HepG2 (cell line): ENCODE data around the gene DOCK11. TPM values are rescaled to one million over a fixed set of nuclear protein-coding genes. Genes with fewer than 3 reads are reported as not detected.

ENCODE experiments used
- ATAC-seq: fragments of 200-7000 bp; cut with Tn5 transposase; 3 replicates; pipeline ENCODE4 v1.9.1; 2020; ENCODE audit warnings: mild to moderate bottlenecking, moderate library complexity
- BruUV-seq: library from RNA; stranded (reverse); fragments of 400-500 nt; replicated peaks from 2 replicates; lab custom pipeline; 2021; lab: Mats Ljungman, UMichigan
- CTCF ChIA-PET: fragments of 300-600 bp; formaldehyde crosslinking; extraction: SDS; loops from one replicate; lab custom pipeline; 2021; ENCODE audit warnings: low total read pairs, inconsistent platforms, low intra/inter-chr PET ratio; lab: Yijun Ruan, JAX
- POLR2A ChIA-PET: fragments of 350-600 bp; sonication (Branson Sonifier 250); formaldehyde crosslinking; loops from one replicate; lab custom pipeline; 2020; ENCODE audit warnings: antibody characterized with exemption, inconsistent platforms; lab: Yijun Ruan, JAX
- DNase-seq: peaks from one replicate; pipeline ENCODE4 v3.0.0-alpha.2; 2015; ENCODE audit warnings: low spot score
- FAIRE-seq: peaks from 3 replicates; lab custom pipeline; 2011; peaks lifted over from hg19 to GRCh38; lab: Jason Lieb, UNC
- H2AFZ ChIP-seq: one replicate; pipeline ENCODE4 v1.6.1; 2011; ENCODE audit warnings: low read length, inconsistent platforms
- H3K27ac ChIP-seq: fragments of 300-600 bp; 3 replicates; pipeline ENCODE4 v1.8.0; 2011; ENCODE audit warnings: mixed run types, mild to moderate bottlenecking, mixed read lengths, low read length, inconsistent platforms; ENCODE audit not compliant: insufficient read depth; ENCODE audit errors: extremely low read length
- H3K27me3 ChIP-seq, 2 experiments: fragments of 200-600 bp in 1 of 2; 2 replicates in 1 of 2; 3 replicates in 1 of 2; pipeline versions ENCODE4 v1.6.0 to v1.8.0; 2011; ENCODE audit warnings: low read length in 2 of 2, mild to moderate bottlenecking in 2 of 2, moderate library complexity in 2 of 2, inconsistent platforms in 1 of 2; ENCODE audit not compliant: insufficient read depth in 2 of 2, control insufficient read depth in 1 of 2
- H3K36me3 ChIP-seq, 2 experiments: fragments of 200-600 bp in 1 of 2; replicated peaks in 1 of 2; 2 replicates in 1 of 2; 3 replicates in 1 of 2; pipeline versions ENCODE4 v1.5.1 to v1.8.0; 2011; ENCODE audit warnings: low read length in 2 of 2, inconsistent platforms in 1 of 2; ENCODE audit not compliant: insufficient read depth in 2 of 2, control insufficient read depth in 1 of 2
- H3K4me1 ChIP-seq: 2 replicates; pipeline ENCODE4 v1.5.1; 2012; ENCODE audit warnings: low read length, inconsistent platforms; ENCODE audit not compliant: insufficient read depth
- H3K4me2 ChIP-seq: 2 replicates; pipeline ENCODE4 v1.6.0; 2011; ENCODE audit warnings: low read depth, low read length, inconsistent platforms
- H3K4me3 ChIP-seq, 3 experiments: fragments of 200-600 bp in 1 of 3; sonication (generic), shearing (Covaris generic) in 1 of 3; replicated peaks in 1 of 3; 2 replicates each; pipeline ENCODE4 v1.5.1; 2011 to 2016; ENCODE audit warnings: low read length in 3 of 3, inconsistent platforms in 2 of 3, low read depth in 2 of 3, mild to moderate bottlenecking in 2 of 3, control low read depth in 1 of 3, mixed read lengths in 1 of 3; ENCODE audit not compliant: insufficient read depth in 1 of 3
- H3K79me2 ChIP-seq: one replicate; pipeline ENCODE4 v1.6.1; 2011; ENCODE audit warnings: low read length, inconsistent platforms; ENCODE audit not compliant: insufficient read depth
- H3K9ac ChIP-seq: 2 replicates; pipeline ENCODE4 v1.6.0; 2011; ENCODE audit warnings: mild to moderate bottlenecking, low read depth, low read length, inconsistent platforms; ENCODE audit not compliant: insufficient read depth
- H3K9me3 ChIP-seq: 2 replicates; pipeline ENCODE4 v1.5.1; 2012; ENCODE audit warnings: mild to moderate bottlenecking, low read length
- H4K20me1 ChIP-seq: 2 replicates; pipeline ENCODE4 v1.6.0; 2011; ENCODE audit warnings: inconsistent platforms, mild to moderate bottlenecking, low read length, moderate library complexity; ENCODE audit not compliant: insufficient read depth
- HIVEP1 ChIP-seq: sonication (generic); formaldehyde crosslinking; IDR thresholded peaks from 2 replicates; pipeline ENCODE4 v1.4.0; 2020; ENCODE audit warnings: mild to moderate bottlenecking, missing genetic modification reagents
- HNRNPLL ChIP-seq: fragments of 200-400 bp; formaldehyde crosslinking; IDR thresholded peaks from 2 replicates; pipeline ENCODE4 v1.6.1; 2017; ENCODE audit warnings: mild to moderate bottlenecking, low read depth, low read length; ENCODE audit not compliant: poor library complexity, severe bottlenecking
- KDM3A ChIP-seq: IDR thresholded peaks from 2 replicates; pipeline ENCODE4 v1.6.1; 2018; ENCODE audit warnings: low read depth, missing compliant biosample characterization
- MIXL1 ChIP-seq: IDR thresholded peaks from 2 replicates; pipeline ENCODE4 v1.6.1; 2016
- NR2F2 ChIP-seq: IDR thresholded peaks from 2 replicates; pipeline ENCODE4 v1.6.1; 2012; ENCODE audit warnings: low read depth, inconsistent platforms, borderline replicate concordance
- RAD51 ChIP-seq: fragments of 450-650 bp; IDR thresholded peaks from 2 replicates; pipeline ENCODE4 v1.6.1; 2016; ENCODE audit warnings: borderline replicate concordance
- TFAP4 ChIP-seq: sonication (generic); IDR thresholded peaks from 2 replicates; pipeline ENCODE4 v1.6.1; 2016; ENCODE audit warnings: low read depth, borderline replicate concordance
- TSC22D2 ChIP-seq: sonication (generic); formaldehyde crosslinking; IDR thresholded peaks from 2 replicates; pipeline ENCODE4 v1.5.1; 2020; ENCODE audit warnings: missing genetic modification reagents, mild to moderate bottlenecking, borderline replicate concordance
- ZBTB37 ChIP-seq: sonication (generic); formaldehyde crosslinking; IDR thresholded peaks from 2 replicates; pipeline ENCODE4 v1.4.0; 2020; ENCODE audit warnings: mild to moderate bottlenecking, missing genetic modification reagents
- ZNF207 ChIP-seq: fragments of 450-650 bp; IDR thresholded peaks from 2 replicates; pipeline ENCODE4 v1.6.1; 2016; ENCODE audit warnings: antibody characterized with exemption, borderline replicate concordance
- WGBS: methylation state at CpG from one replicate; pipeline ENCODE4 v1.1.6; 2017; ENCODE audit warnings: low lambda C conversion rate; 5-methylcytosine and 5-hydroxymethylcytosine counted together
- in situ Hi-C: cut with HindIII; loops from 2 replicates; pipeline ENCODE4 v1.10.0; 2017; ENCODE audit warnings: low pct_unique_long_range_greater_than_20kb; ENCODE audit not compliant: extremely low pct_ligation_motif_present
- intact Hi-C: fragments of 100-400 bp; cut with micrococcal nuclease; formaldehyde crosslinking; loops from one replicate; pipeline ENCODE4 v1.10.0; 2022; ENCODE audit not compliant: unreplicated experiment
- polyA plus RNA-seq, 8 experiments: library from polyadenylated mRNA; depleted of rRNA in 3 of 8; stranded (reverse) in 7 of 8; unstranded in 1 of 8; fragments of >200 nt; fragmentation: Illumina TruSeq in 4 of 8; extraction: Trizol in 4 of 8; gene quantifications; 2 replicates each; pipeline versions ENCODE4 v1.2.1 to v1.2.3, GENCODE V29; 2011 to 2016; ENCODE audit warnings: low read depth in 4 of 8, missing spikeins in 1 of 8, mixed read lengths in 1 of 8; ENCODE audit not compliant: insufficient read depth in 1 of 8
- total RNA-seq, 5 experiments: library from RNA; depleted of rRNA; stranded (reverse); fragments of >200 nt; fragmentation: Illumina TruSeq; extraction: Trizol; gene quantifications; 2 replicates each; pipeline ENCODE4 v1.2.3, GENCODE V29; 2016; ENCODE audit warnings: low read depth in 1 of 5
- TF ChIP-seq, protein P1 (sequence below): sonication (generic); formaldehyde crosslinking; IDR thresholded peaks from 2 replicates; pipeline ENCODE4 v1.4.0; 2020; ENCODE audit warnings: missing genetic modification reagents
- TF ChIP-seq, protein P2 (sequence below): sonication (generic); formaldehyde crosslinking; IDR thresholded peaks from 2 replicates; pipeline ENCODE4 v1.8.0; 2022; ENCODE audit warnings: missing genetic modification reagents, mild to moderate bottlenecking, moderate library complexity, borderline replicate concordance

DOCK11 gene
- total and polyA plus RNA-seq, 2 of the 13 experiments (the other 11 are each of a cell fraction or from before 2014, with no cell fraction given) = 0.02 to 0.12 TPM

DNA sequence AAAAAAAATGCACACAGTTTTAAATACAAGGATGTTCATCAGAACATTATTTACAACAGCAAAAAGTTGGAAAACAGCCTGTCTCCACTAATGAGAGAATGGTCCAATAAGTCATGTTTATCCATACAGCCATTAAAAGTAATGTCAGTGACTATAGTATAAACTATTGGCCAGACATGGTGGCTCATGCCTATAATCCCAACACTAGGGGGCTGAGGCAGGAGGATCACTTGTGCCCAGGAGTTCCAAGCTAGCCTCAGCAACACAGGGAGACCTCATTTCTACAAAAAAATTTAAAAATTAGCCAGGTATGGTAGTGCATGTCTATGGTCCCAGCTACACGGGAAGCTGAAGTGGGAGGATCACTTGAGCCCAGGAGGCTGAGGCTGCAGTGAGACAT lies 183.7 kb downstream of the DOCK11 start (continued):
- no peak for TF ChIP-seq ZBTB37
- TF ChIP-seq NR2F2 = no peak
- no peak for TF ChIP-seq MIXL1 (CRISPR knock-in tag)
- TF ChIP-seq RAD51 = no peak
- TF ChIP-seq, all 625 proteins: peak for 0

DNA sequence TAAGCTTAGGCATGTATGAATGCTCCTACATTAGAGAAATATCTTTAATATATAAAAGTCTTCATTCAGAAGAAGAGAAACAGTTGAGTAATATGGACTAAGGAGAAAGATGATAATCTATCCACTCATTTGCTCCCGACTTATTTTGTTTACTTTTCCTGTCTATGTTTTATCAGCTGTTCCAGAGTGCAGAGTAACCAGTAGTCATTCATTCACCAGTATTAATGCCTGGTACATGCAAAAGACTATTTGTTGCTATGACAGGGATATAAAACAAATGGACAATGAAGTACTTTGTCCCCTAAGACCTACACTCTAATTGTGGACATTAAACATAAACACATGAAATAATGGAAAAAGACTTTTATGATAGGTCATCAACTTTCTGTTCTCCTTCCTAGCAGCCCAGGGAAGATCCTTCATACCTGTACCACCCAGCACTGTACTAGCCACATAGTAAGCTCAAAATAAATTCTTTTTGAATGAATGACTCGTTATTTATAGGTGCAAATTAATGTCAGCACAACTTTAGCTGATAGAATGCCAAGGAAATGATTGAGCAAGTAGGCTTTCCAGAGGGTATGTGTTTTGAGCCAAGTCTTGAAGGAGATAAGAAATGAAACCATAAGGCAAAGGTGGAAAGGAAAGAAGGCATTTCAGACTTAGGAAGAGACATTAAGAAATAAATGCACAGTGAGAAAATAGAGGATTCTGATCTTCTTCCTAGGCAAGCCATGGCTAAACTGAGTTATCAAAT lies 186.8 kb downstream of the DOCK11 start:
- Histone ChIP-seq H2AFZ (no peak overlapping the region), H3K9me3 (no peaks in the 10 kb centered on the region), H3K27ac (no peak overlapping the region), H3K9ac (no peak overlapping the region), H4K20me1 (no peaks in the 10 kb centered on the region), H3K4me2 (no peak overlapping the region), H3K79me2 (no peaks in the 10 kb centered on the region), H3K27me3 (no peaks in the 10 kb centered on the region), H3K4me3 (no peak overlapping the region), H3K4me1 (0 out of 2 replicates have a peak, but pooled peaks cover 6% of the 10 kb centered on the region), H3K36me3 (no peaks in the 10 kb centered on the region)
- no peak for ATAC-seq
- intact Hi-C loops (no loop called here), in situ Hi-C loops (no loop called here)
- WGBS = 2% methylated on average over 2 of the region's 2 CpGs
- no peak for FAIRE-seq
- CTCF ChIA-PET = no interaction called here
- POLR2A ChIA-PET = no interaction called here
- DNase-seq = peak; percentile 6
- BruUV-seq = no TSS peak
- TF ChIP-seq HNRNPLL = no peak
- TF ChIP-seq, protein P1, sequence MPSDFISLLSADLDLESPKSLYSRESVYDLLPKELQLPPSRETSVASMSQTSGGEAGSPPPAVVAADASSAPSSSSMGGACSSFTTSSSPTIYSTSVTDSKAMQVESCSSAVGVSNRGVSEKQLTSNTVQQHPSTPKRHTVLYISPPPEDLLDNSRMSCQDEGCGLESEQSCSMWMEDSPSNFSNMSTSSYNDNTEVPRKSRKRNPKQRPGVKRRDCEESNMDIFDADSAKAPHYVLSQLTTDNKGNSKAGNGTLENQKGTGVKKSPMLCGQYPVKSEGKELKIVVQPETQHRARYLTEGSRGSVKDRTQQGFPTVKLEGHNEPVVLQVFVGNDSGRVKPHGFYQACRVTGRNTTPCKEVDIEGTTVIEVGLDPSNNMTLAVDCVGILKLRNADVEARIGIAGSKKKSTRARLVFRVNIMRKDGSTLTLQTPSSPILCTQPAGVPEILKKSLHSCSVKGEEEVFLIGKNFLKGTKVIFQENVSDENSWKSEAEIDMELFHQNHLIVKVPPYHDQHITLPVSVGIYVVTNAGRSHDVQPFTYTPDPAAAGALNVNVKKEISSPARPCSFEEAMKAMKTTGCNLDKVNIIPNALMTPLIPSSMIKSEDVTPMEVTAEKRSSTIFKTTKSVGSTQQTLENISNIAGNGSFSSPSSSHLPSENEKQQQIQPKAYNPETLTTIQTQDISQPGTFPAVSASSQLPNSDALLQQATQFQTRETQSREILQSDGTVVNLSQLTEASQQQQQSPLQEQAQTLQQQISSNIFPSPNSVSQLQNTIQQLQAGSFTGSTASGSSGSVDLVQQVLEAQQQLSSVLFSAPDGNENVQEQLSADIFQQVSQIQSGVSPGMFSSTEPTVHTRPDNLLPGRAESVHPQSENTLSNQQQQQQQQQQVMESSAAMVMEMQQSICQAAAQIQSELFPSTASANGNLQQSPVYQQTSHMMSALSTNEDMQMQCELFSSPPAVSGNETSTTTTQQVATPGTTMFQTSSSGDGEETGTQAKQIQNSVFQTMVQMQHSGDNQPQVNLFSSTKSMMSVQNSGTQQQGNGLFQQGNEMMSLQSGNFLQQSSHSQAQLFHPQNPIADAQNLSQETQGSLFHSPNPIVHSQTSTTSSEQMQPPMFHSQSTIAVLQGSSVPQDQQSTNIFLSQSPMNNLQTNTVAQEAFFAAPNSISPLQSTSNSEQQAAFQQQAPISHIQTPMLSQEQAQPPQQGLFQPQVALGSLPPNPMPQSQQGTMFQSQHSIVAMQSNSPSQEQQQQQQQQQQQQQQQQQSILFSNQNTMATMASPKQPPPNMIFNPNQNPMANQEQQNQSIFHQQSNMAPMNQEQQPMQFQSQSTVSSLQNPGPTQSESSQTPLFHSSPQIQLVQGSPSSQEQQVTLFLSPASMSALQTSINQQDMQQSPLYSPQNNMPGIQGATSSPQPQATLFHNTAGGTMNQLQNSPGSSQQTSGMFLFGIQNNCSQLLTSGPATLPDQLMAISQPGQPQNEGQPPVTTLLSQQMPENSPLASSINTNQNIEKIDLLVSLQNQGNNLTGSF (CRISPR knock-in tag) = no peak
- 0 out of 2 replicates have a peak, but pooled peaks have one; percentile 21 for TF ChIP-seq TFAP4
- TF ChIP-seq HIVEP1 (CRISPR knock-in tag) = no peak
- no peak for TF ChIP-seq TSC22D2
- TF ChIP-seq, protein P2, sequence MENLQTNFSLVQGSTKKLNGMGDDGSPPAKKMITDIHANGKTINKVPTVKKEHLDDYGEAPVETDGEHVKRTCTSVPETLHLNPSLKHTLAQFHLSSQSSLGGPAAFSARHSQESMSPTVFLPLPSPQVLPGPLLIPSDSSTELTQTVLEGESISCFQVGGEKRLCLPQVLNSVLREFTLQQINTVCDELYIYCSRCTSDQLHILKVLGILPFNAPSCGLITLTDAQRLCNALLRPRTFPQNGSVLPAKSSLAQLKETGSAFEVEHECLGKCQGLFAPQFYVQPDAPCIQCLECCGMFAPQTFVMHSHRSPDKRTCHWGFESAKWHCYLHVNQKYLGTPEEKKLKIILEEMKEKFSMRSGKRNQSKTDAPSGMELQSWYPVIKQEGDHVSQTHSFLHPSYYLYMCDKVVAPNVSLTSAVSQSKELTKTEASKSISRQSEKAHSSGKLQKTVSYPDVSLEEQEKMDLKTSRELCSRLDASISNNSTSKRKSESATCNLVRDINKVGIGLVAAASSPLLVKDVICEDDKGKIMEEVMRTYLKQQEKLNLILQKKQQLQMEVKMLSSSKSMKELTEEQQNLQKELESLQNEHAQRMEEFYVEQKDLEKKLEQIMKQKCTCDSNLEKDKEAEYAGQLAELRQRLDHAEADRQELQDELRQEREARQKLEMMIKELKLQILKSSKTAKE (CRISPR knock-in tag) = no peak
- no peak for TF ChIP-seq ZNF207
- TF ChIP-seq KDM3A = no peak
